ENCODE results near the gene ZBTB5. TPM values are rescaled to one million over a fixed set of nuclear protein-coding genes. Genes with fewer than 3 reads are reported as not detected.

Gene ZBTB5
- total and polyA plus RNA-seq, 9 of the 15 experiments (the other 6 are each of a cell fraction or from before 2014, with no cell fraction given) = 2.3 to 43.2 (median 15.5) TPM

GRCh38 chr9:37430841-37431597, 34.2 kb downstream of the ZBTB5 start (continued):
- TF ChIP-seq ZNF778 (CRISPR knock-in tag; IDR thresholded peaks at IDR 0.05) (no peak), ESRRA (IDR thresholded peaks at IDR 0.05; ENCODE audit: borderline replicate concordance, low read depth) (no peak), MAX (CRISPR knock-in tag; IDR thresholded peaks at IDR 0.05) (no peak), MITF (IDR thresholded peaks at IDR 0.05) (no peak), CEBPB (tag; IDR thresholded peaks at IDR 0.05) (no peak), RAD21 (CRISPR knock-in tag; conservative IDR thresholded peaks at IDR 0.05 in 1 of 2, IDR thresholded peaks at IDR 0.05 in 1 of 2) (peak in 1 of 2 experiments; percentile 35; a peak in 1 of 4 replicates), KDM4B (IDR thresholded peaks at IDR 0.05; ENCODE audit: borderline replicate concordance in 2 of 2, low read depth in 1 of 2) (no peak), KDM1A (IDR thresholded peaks at IDR 0.05) (no peak), SAFB2 (IDR thresholded peaks at IDR 0.05; ENCODE audit: borderline replicate concordance, low read depth, low read length, severe bottlenecking) (no peak), AFF4 (CRISPR knock-in tag; IDR thresholded peaks at IDR 0.05) (no peak), ZNF174 (CRISPR knock-in tag; IDR thresholded peaks at IDR 0.05) (no peak), COPS2 (conservative IDR thresholded peaks at IDR 0.05) (no peak), RBFOX2 (IDR thresholded peaks at IDR 0.05; ENCODE audit: low read depth, low read length) (0 out of 2 replicates have a peak, but pooled peaks have one; percentile 21), ZBTB33 (CRISPR knock-in tag; IDR thresholded peaks at IDR 0.05) (no peak)

Measured in K562 (cell line).